ENCODE measurements around the gene TMEM247. TPM values are rescaled to one million over a fixed set of nuclear protein-coding genes. Genes with fewer than 3 reads are reported as not detected.

Gene TMEM247
- total and polyA plus RNA-seq, 2 donors (not counting 3 experiments of a cell fraction or from before 2014, with no cell fraction given): not detected

GRCh38 chr2:46436800-46437199 lies 42.6 kb upstream of the TMEM247 start:
- no peaks in the 10 kb centered on the region for H4K20me1 ChIP-seq (replicated peaks; ENCODE audit: control insufficient read depth, extremely low read depth, insufficient read depth, low read length)
- H3K4me1 ChIP-seq (ENCODE audit: control insufficient read depth, extremely low read depth, insufficient read depth, low read length): no peaks in the 10 kb centered on the region
- DNase-seq (ENCODE audit: low read depth, low spot score) (no peak), FAIRE-seq (no peak)
- dilution Hi-C loops (cut with MboI; ENCODE audit: extremely low pct_ligation_motif_present, low sequenced_read_pairs) (no loop called here), intact Hi-C loops (cut with micrococcal nuclease) (no loop called here)
- H3K4me2 ChIP-seq (ENCODE audit: insufficient read depth, low read length): no peak overlapping the region
- no peaks in the 10 kb centered on the region for H3K9me3 ChIP-seq (replicated peaks; ENCODE audit: control insufficient read depth, insufficient read depth, low read length)
- no peak overlapping the region for H3K27ac ChIP-seq (ENCODE audit: insufficient read depth, low read depth, low read length)
- peaks cover 44 to 59% of the 10 kb centered on the region in 2 experiments for H3K27me3 ChIP-seq (ENCODE audit: control insufficient read depth in 2 of 2, insufficient read depth in 2 of 2, low read length in 2 of 2)
- H2AFZ ChIP-seq (ENCODE audit: low read depth, low read length): no peak overlapping the region
- H3K4me3 ChIP-seq (replicated peaks in 1 of 3; ENCODE audit: insufficient read depth in 1 of 3, low read depth in 1 of 3, low read length in 3 of 3): no peak overlapping the region
- ChIA-PET CTCF (interaction anchor here (1.2 kb wide), 1 partner anchor 36 kb away, joined by 3 read pairs; no protein-coding TSS in a partner anchor), POLR2A (no interaction called here)
- H3K9me1 ChIP-seq (replicated peaks; ENCODE audit: control insufficient read depth, extremely low read depth, insufficient read depth, low read length): no peaks in the 10 kb centered on the region
- no peaks in the 10 kb centered on the region for H3K36me3 ChIP-seq (ENCODE audit: control insufficient read depth in 2 of 2, extremely low read depth in 1 of 2, insufficient read depth in 2 of 2, low read length in 2 of 2)
- H3K9ac ChIP-seq (replicated peaks; ENCODE audit: extremely low read depth, insufficient read depth, low read length): no peak overlapping the region
- no TSS peak for BruUV-seq (replicated peaks)
- TF ChIP-seq EZH2 (IDR thresholded peaks at IDR 0.05; ENCODE audit: borderline replicate concordance, low read depth, low read length, severe bottlenecking) (no peak), CTCF (IDR thresholded peaks at IDR 0.05; ENCODE audit: extremely low read depth in 1 of 2, insufficient read depth in 1 of 2, low read depth in 1 of 2, low read length in 2 of 2) (no peak), MYC (IDR thresholded peaks at IDR 0.05; ENCODE audit: low read depth, low read length) (no peak), MAX (IDR thresholded peaks at IDR 0.05; ENCODE audit: insufficient read depth, insufficient read length) (no peak), POLR2A (IDR thresholded peaks at IDR 0.05; ENCODE audit: low read depth, low read length) (no peak), FOS (IDR thresholded peaks at IDR 0.05; ENCODE audit: borderline replicate concordance, insufficient read depth, low read length) (no peak), POLR2AphosphoS5 (IDR thresholded peaks at IDR 0.05; ENCODE audit: insufficient read depth, low read depth, low read length) (no peak), GATA2 (IDR thresholded peaks at IDR 0.05; ENCODE audit: insufficient read depth, insufficient read length, low read depth, low read length) (no peak), JUN (IDR thresholded peaks at IDR 0.05; ENCODE audit: borderline replicate concordance, insufficient read depth, insufficient read length, low read depth) (no peak)
- H3K79me2 ChIP-seq (ENCODE audit: control insufficient read depth, insufficient read depth, low read length): no peaks in the 10 kb centered on the region
